Nephron (organoid): ENCODE results near the gene TBC1D10B.
"Not testable (repeated sequence)": the region's sequence is repeated elsewhere in the genome, so short reads cannot be mapped to it uniquely, and the experiment has no call there.

ENCODE experiments used
- H3K27ac Mint-ChIP-seq, 3 experiments: 2 replicates each; pipeline ENCODE4 v1.8.0; 2020; ENCODE audit warnings: mixed read lengths in 3 of 3, mild to moderate bottlenecking in 2 of 3, moderate library complexity in 1 of 3
- H3K27me3 Mint-ChIP-seq: 2 replicates; pipeline ENCODE4 v1.8.0; 2021; ENCODE audit warnings: low read depth, mild to moderate bottlenecking, moderate library complexity, mixed read lengths
- H3K36me3 Mint-ChIP-seq: 2 replicates; pipeline ENCODE4 v1.8.0; 2020; ENCODE audit warnings: low read depth, mixed read lengths
- H3K4me1 Mint-ChIP-seq: 2 replicates; pipeline ENCODE4 v1.8.0; 2020; ENCODE audit warnings: mixed read lengths
- H3K4me3 Mint-ChIP-seq, 3 experiments: 2 replicates each; pipeline ENCODE4 v1.8.0; 2020; ENCODE audit warnings: mild to moderate bottlenecking in 3 of 3, mixed read lengths in 3 of 3, moderate library complexity in 2 of 3
- H3K9me3 Mint-ChIP-seq: 2 replicates; pipeline ENCODE4 v1.8.0; 2020; ENCODE audit warnings: mixed read lengths
- CTCF ChIP-seq, 3 experiments: fragments of 200-600 bp; sonication (generic); IDR thresholded peaks; one replicate each; pipeline ENCODE4 v1.5.0; 2021; ENCODE audit warnings: antibody characterized with exemption in 3 of 3; ENCODE audit not compliant: unreplicated experiment in 3 of 3

The TBC1D10B gene

GRCh38 chr16:30348113-30348512, 22.2 kb downstream of the TBC1D10B start:
- Mint-ChIP-seq H3K27me3 (no peaks in the 10 kb centered on the region), H3K36me3 (peaks cover 29% of the 10 kb centered on the region), H3K4me3 (no peak overlapping the region), H3K27ac (no peak overlapping the region), H3K4me1 (peaks cover 9% of the 10 kb centered on the region), H3K9me3 (no peaks in the 10 kb centered on the region)
- TF ChIP-seq CTCF (IDR thresholded peaks at IDR 0.05; ENCODE audit: unreplicated experiment in 3 of 3): no peak

GRCh38 chr16:30346286-30346685, 24.0 kb downstream of the TBC1D10B start:
- no peak overlapping the region for H3K4me3 Mint-ChIP-seq

GRCh38 chr16:30343491-30343820, 26.8 kb downstream of the TBC1D10B start:
- H3K36me3 Mint-ChIP-seq, H3K4me1 Mint-ChIP-seq, H3K27me3 Mint-ChIP-seq, H3K4me3 Mint-ChIP-seq, H3K27ac Mint-ChIP-seq, H3K9me3 Mint-ChIP-seq: not testable (repeated sequence)

More at GRCh38 chr16:30346286-30346685, 24.0 kb downstream of the TBC1D10B start:
- H3K27ac Mint-ChIP-seq: no peak overlapping the region
- H3K4me1 Mint-ChIP-seq: peaks cover 4% of the 10 kb centered on the region
- H3K36me3 Mint-ChIP-seq: peaks cover 16% of the 10 kb centered on the region
- no peaks in the 10 kb centered on the region for H3K9me3 Mint-ChIP-seq
- no peaks in the 10 kb centered on the region for H3K27me3 Mint-ChIP-seq
- TF ChIP-seq CTCF (IDR thresholded peaks at IDR 0.05; ENCODE audit: unreplicated experiment in 3 of 3): no peak

GRCh38 chr16:30342751-30343490, 27.4 kb downstream of the TBC1D10B start:
- no peak overlapping the region for H3K4me3 Mint-ChIP-seq
- H3K36me3 Mint-ChIP-seq: no peaks in the 10 kb centered on the region
- TF ChIP-seq CTCF (IDR thresholded peaks at IDR 0.05; ENCODE audit: unreplicated experiment in 3 of 3): no peak
- H3K4me1 Mint-ChIP-seq: no peaks in the 10 kb centered on the region
- no peaks in the 10 kb centered on the region for H3K27me3 Mint-ChIP-seq
- no peaks in the 10 kb centered on the region for H3K9me3 Mint-ChIP-seq
- no peak overlapping the region for H3K27ac Mint-ChIP-seq

- H3K9me3 Mint-ChIP-seq, H3K4me3 Mint-ChIP-seq, H3K4me1 Mint-ChIP-seq, H3K36me3 Mint-ChIP-seq, H3K27ac Mint-ChIP-seq, H3K27me3 Mint-ChIP-seq: not testable (repeated sequence)
Measured at GRCh38 chr16:30341971-30342370, 28.3 kb downstream of the TBC1D10B start.

- Mint-ChIP-seq H3K27me3 (no peaks in the 10 kb centered on the region), H3K9me3 (no peaks in the 10 kb centered on the region)
Measured at GRCh38 chr16:30340621-30341020, 29.7 kb downstream of the TBC1D10B start.

GRCh38 chr16:30338715-30339114, 31.6 kb downstream of the TBC1D10B start:
- not testable (repeated sequence) for H3K4me3 Mint-ChIP-seq, H3K27me3 Mint-ChIP-seq, H3K36me3 Mint-ChIP-seq, H3K9me3 Mint-ChIP-seq, H3K27ac Mint-ChIP-seq, H3K4me1 Mint-ChIP-seq

More at GRCh38 chr16:30340621-30341020, 29.7 kb downstream of the TBC1D10B start:
- no peak for TF ChIP-seq CTCF (IDR thresholded peaks at IDR 0.05; ENCODE audit: unreplicated experiment in 3 of 3)
- no peaks in the 10 kb centered on the region for H3K4me1 Mint-ChIP-seq
- H3K27ac Mint-ChIP-seq: no peak overlapping the region
- H3K36me3 Mint-ChIP-seq: no peaks in the 10 kb centered on the region
- H3K4me3 Mint-ChIP-seq: no peak overlapping the region

- not testable (repeated sequence) for H3K9me3 Mint-ChIP-seq, H3K27me3 Mint-ChIP-seq, H3K4me3 Mint-ChIP-seq, H3K36me3 Mint-ChIP-seq, H3K4me1 Mint-ChIP-seq, H3K27ac Mint-ChIP-seq
Measured at GRCh38 chr16:30337964-30338357, 32.3 kb downstream of the TBC1D10B start.
